ENCODE measurements around the gene CRB1.

DNA sequence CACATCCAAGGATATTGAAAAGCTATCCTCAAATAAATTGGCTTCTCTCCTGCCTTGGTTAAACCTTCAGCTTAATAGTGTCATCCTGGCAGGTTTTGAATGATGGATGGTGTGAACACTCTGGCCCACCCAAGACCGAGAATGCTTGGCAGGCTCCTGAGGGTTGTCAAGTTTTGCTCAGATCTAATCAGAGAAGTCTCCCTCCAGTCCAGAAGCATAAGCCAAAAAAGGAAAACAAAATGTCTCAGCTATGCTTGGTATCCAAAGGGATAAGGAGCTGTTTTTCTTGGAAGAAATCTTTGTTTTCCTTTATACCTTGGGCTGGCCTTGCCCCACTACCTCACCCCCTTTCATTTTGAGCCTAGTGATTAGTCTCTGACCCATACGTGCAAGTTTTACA is 172.7 kb downstream of the CRB1 start:
- TF ChIP-seq, protein P1, sequence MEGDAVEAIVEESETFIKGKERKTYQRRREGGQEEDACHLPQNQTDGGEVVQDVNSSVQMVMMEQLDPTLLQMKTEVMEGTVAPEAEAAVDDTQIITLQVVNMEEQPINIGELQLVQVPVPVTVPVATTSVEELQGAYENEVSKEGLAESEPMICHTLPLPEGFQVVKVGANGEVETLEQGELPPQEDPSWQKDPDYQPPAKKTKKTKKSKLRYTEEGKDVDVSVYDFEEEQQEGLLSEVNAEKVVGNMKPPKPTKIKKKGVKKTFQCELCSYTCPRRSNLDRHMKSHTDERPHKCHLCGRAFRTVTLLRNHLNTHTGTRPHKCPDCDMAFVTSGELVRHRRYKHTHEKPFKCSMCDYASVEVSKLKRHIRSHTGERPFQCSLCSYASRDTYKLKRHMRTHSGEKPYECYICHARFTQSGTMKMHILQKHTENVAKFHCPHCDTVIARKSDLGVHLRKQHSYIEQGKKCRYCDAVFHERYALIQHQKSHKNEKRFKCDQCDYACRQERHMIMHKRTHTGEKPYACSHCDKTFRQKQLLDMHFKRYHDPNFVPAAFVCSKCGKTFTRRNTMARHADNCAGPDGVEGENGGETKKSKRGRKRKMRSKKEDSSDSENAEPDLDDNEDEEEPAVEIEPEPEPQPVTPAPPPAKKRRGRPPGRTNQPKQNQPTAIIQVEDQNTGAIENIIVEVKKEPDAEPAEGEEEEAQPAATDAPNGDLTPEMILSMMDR (conservative IDR thresholded peaks at IDR 0.05), result no peak
- TF ChIP-seq EZH2 (IDR thresholded peaks at IDR 0.05; ENCODE audit: low read depth), result no peak

Measured in PC-9 (cell line).